Mucosa of descending colon (tissue), 3 donors: ENCODE results near the gene VWA5B2. TPM values are rescaled to one million over a fixed set of nuclear protein-coding genes. Genes with fewer than 3 reads are reported as not detected.
"Not testable (repeated sequence)": the region's sequence is repeated elsewhere in the genome, so short reads cannot be mapped to it uniquely, and the experiment has no call there.

Experiments used
- ATAC-seq: fragments of 200-7000 bp; cut with Tn5 transposase; one replicate; pipeline ENCODE4 v1.9.1; 2020; ENCODE audit warnings: mild to moderate bottlenecking, moderate library complexity
- DNase-seq, 3 donors: peaks; one replicate each; pipeline ENCODE4 v3.0.0-alpha.2; 2020
- H3K36me3 ChIP-seq: fragments of 200-600 bp; one replicate; pipeline ENCODE4 v1.8.0; 2021; ENCODE audit warnings: low read depth, mild to moderate bottlenecking
- H3K4me1 ChIP-seq: fragments of 200-600 bp; one replicate; pipeline ENCODE4 v1.8.0; 2021; ENCODE audit warnings: low read depth, mild to moderate bottlenecking
- H3K4me3 ChIP-seq: fragments of 200-600 bp; one replicate; pipeline ENCODE4 v1.8.0; 2021; ENCODE audit warnings: mild to moderate bottlenecking
- H3K9me3 ChIP-seq: fragments of 200-600 bp; one replicate; pipeline ENCODE4 v1.8.0; 2021; ENCODE audit warnings: mild to moderate bottlenecking
- CTCF ChIP-seq: fragments of 200-600 bp; IDR thresholded peaks from one replicate; pipeline ENCODE4 v1.8.0; 2022; ENCODE audit warnings: antibody characterized with exemption, mild to moderate bottlenecking
- intact Hi-C, 2 donors: fragments of 100-400 bp; cut with DNase I in 1 of 2; cut with micrococcal nuclease in 1 of 2; formaldehyde crosslinking; loops; one replicate each; pipeline versions ENCODE4 v1.11.0 to v1.11.1; 2022; cut with DNase I, micrococcal nuclease
- total RNA-seq, 3 donors: library from RNA; stranded (reverse); fragmentation: NEBNext Ultra II Directional in 2 of 3; extraction: Animal tissue kit (Norgen Biotek cat#: 25700) in 2 of 3; gene quantifications; one replicate each; pipeline versions ENCODE4 v1.2.1 to v1.2.4, GENCODE V29; 2021 to 2023
- donor health status: DM: no; HTN: no; CAD: no; lungs with moderate emphysema.
- donor health status: DM: no; HTN: no; CAD: no.
- donor health status: DM: no; HTN: yes; CAD: no.

The VWA5B2 gene
- total RNA-seq, 3 donors from 2014 or later: 0.60 to 2.9 (median 2.6) TPM

GRCh38 chr3:184260724-184261269, 31.4 kb downstream of the VWA5B2 start:
- Histone ChIP-seq H3K36me3 (no peaks in the 10 kb centered on the region), H3K4me3 (no peak overlapping the region), H3K4me1 (peaks cover 23% of the 10 kb centered on the region), H3K9me3 (no peaks in the 10 kb centered on the region)
- ATAC-seq (no peak), DNase-seq (no peak)
- intact Hi-C loops: no loop called here
- no peak for TF ChIP-seq CTCF

- H3K4me1 ChIP-seq: peaks cover 23% of the 10 kb centered on the region
- intact Hi-C loops: no loop called here
- H3K9me3 ChIP-seq: no peaks in the 10 kb centered on the region
- no peaks in the 10 kb centered on the region for H3K36me3 ChIP-seq
- TF ChIP-seq CTCF: no peak
- ATAC-seq (peak; percentile 77), DNase-seq (peak in 2 of 3 donors; percentile 47 to 70)
- no peak within 1 kb of the TSS for H3K4me3 ChIP-seq
Measured at GRCh38 chr3:184261270-184261853, 32.0 kb downstream of the VWA5B2 start, which contains the start of gene CAMK2N2. Gene CAMK2N2 (minus strand): TSS chr3:184261553. CDS start chr3:184261285, 268 bp downstream.

GRCh38 chr3:184261854-184262763, 32.7 kb downstream of the VWA5B2 start:
- no peaks in the 10 kb centered on the region for H3K36me3 ChIP-seq
- peaks cover 23% of the 10 kb centered on the region for H3K4me1 ChIP-seq
- no peak overlapping the region for H3K4me3 ChIP-seq
- DNase-seq (no peak), ATAC-seq (peak; percentile 27)
- intact Hi-C loops: no loop called here
- no peaks in the 10 kb centered on the region for H3K9me3 ChIP-seq
- TF ChIP-seq CTCF: no peak

GRCh38 chr3:184262764-184263179, 33.4 kb downstream of the VWA5B2 start:
- TF ChIP-seq CTCF: no peak
- Histone ChIP-seq H3K4me3 (no peak overlapping the region), H3K9me3 (no peaks in the 10 kb centered on the region), H3K4me1 (peaks cover 23% of the 10 kb centered on the region), H3K36me3 (no peaks in the 10 kb centered on the region)
- ATAC-seq (no peak), DNase-seq (no peak)
- intact Hi-C loops: no loop called here

- H3K4me3 ChIP-seq, ATAC-seq, H3K4me1 ChIP-seq, intact Hi-C loops, DNase-seq, H3K9me3 ChIP-seq, H3K36me3 ChIP-seq: not testable (repeated sequence)
Measured at GRCh38 chr3:184267249-184267648, 37.9 kb downstream of the VWA5B2 start.

- TF ChIP-seq CTCF: no peak
- intact Hi-C loops: no loop called here
- no peak for DNase-seq
- Histone ChIP-seq H3K36me3 (no peaks in the 10 kb centered on the region), H3K4me1 (no peaks in the 10 kb centered on the region), H3K9me3 (no peaks in the 10 kb centered on the region), H3K4me3 (no peak overlapping the region)
- ATAC-seq: no peak
Measured at GRCh38 chr3:184272269-184272668, 42.9 kb downstream of the VWA5B2 start.
